Trophoblast cell (in vitro differentiated cells and primary cell): ENCODE results near the gene CCNF.

Source experiments
- DNase-seq, 2 donors: peaks; one replicate each; pipeline ENCODE4 v3.0.0-alpha.2; 2016
- H2AFZ ChIP-seq: 2 replicates; pipeline ENCODE4 v1.6.1; 2013; ENCODE audit warnings: low read length, moderate library complexity, mild to moderate bottlenecking; ENCODE audit not compliant: insufficient read depth, poor library complexity
- H2AK5ac ChIP-seq: 2 replicates; pipeline ENCODE4 v1.6.1; 2013; ENCODE audit warnings: mild to moderate bottlenecking, low read length
- H2BK120ac ChIP-seq: 2 replicates; pipeline ENCODE4 v1.6.1; 2013; ENCODE audit warnings: low read length, mild to moderate bottlenecking, moderate library complexity; ENCODE audit not compliant: insufficient read depth, poor library complexity
- H2BK12ac ChIP-seq: 2 replicates; pipeline ENCODE4 v1.6.1; 2013; ENCODE audit warnings: mild to moderate bottlenecking, low read length, moderate library complexity
- H2BK5ac ChIP-seq: 2 replicates; pipeline ENCODE4 v1.6.1; 2013; ENCODE audit warnings: low read length, low read depth, moderate library complexity, mild to moderate bottlenecking; ENCODE audit not compliant: poor library complexity
- H3K14ac ChIP-seq: 2 replicates; pipeline ENCODE4 v1.6.1; 2013; ENCODE audit warnings: mild to moderate bottlenecking, low read length
- H3K18ac ChIP-seq: 2 replicates; pipeline ENCODE4 v1.6.1; 2013; ENCODE audit warnings: mild to moderate bottlenecking, low read length
- H3K23ac ChIP-seq: 2 replicates; pipeline ENCODE4 v1.6.1; 2013; ENCODE audit warnings: low read length
- H3K27ac ChIP-seq: 2 replicates; pipeline ENCODE4 v1.5.1; 2013; ENCODE audit warnings: low read depth, mild to moderate bottlenecking, inconsistent platforms, low read length, moderate library complexity
- H3K27me3 ChIP-seq: 2 replicates; pipeline ENCODE4 v1.6.1; 2013; ENCODE audit warnings: inconsistent platforms, mild to moderate bottlenecking, low read length, moderate library complexity; ENCODE audit not compliant: insufficient read depth
- H3K36me3 ChIP-seq, 2 experiments: 1 replicate in 1 of 2; 2 replicates in 1 of 2; pipeline ENCODE4 v1.6.1; 2013; ENCODE audit warnings: low read length in 2 of 2, mild to moderate bottlenecking in 2 of 2, moderate library complexity in 1 of 2; ENCODE audit not compliant: insufficient read depth in 2 of 2, control insufficient read depth in 1 of 2
- H3K4ac ChIP-seq: 2 replicates; pipeline ENCODE4 v1.6.1; 2013; ENCODE audit warnings: low read depth, mild to moderate bottlenecking, low read length, moderate library complexity
- H3K4me1 ChIP-seq, 2 experiments: 1 replicate in 1 of 2; 2 replicates in 1 of 2; pipeline ENCODE4 v1.6.1; 2013; ENCODE audit warnings: low read length in 2 of 2, mild to moderate bottlenecking in 2 of 2, moderate library complexity in 1 of 2; ENCODE audit not compliant: insufficient read depth in 2 of 2, control insufficient read depth in 1 of 2
- H3K4me2 ChIP-seq: 2 replicates; pipeline ENCODE4 v1.6.1; 2013; ENCODE audit warnings: inconsistent platforms, mild to moderate bottlenecking, low read length, moderate library complexity
- H3K4me3 ChIP-seq: 2 replicates; pipeline ENCODE4 v1.5.1; 2013; ENCODE audit warnings: mild to moderate bottlenecking, low read depth, low read length, inconsistent platforms
- H3K79me1 ChIP-seq: one replicate; pipeline ENCODE4 v1.6.1; 2013; ENCODE audit warnings: low read length
- H3K79me2 ChIP-seq: 2 replicates; pipeline ENCODE4 v1.6.1; 2013; ENCODE audit warnings: low read length, mild to moderate bottlenecking; ENCODE audit not compliant: control insufficient read depth, insufficient read depth, poor library complexity
- H3K9ac ChIP-seq: 2 replicates; pipeline ENCODE4 v1.6.1; 2013; ENCODE audit warnings: mild to moderate bottlenecking, low read length
- H3K9me3 ChIP-seq: 2 replicates; pipeline ENCODE4 v1.6.1; 2013; ENCODE audit warnings: low read depth, mild to moderate bottlenecking, control low read depth, inconsistent platforms, low read length; ENCODE audit not compliant: insufficient read depth
- H4K12ac ChIP-seq: 2 replicates; pipeline ENCODE4 v1.6.1; 2013; ENCODE audit warnings: low read depth, mild to moderate bottlenecking, low read length, moderate library complexity
- H4K8ac ChIP-seq: 2 replicates; pipeline ENCODE4 v1.6.1; 2013; ENCODE audit warnings: low read depth, mild to moderate bottlenecking, low read length, moderate library complexity
- H4K91ac ChIP-seq: one replicate; pipeline ENCODE4 v1.6.1; 2013; ENCODE audit warnings: low read depth, mild to moderate bottlenecking, low read length, moderate library complexity
- WGBS: extraction: QIAGEN DNeasy Blood & Tissue Kit; methylation state at CpG from one replicate; pipeline ENCODE4 v1.1.7; 2013; ENCODE audit warnings: missing lambda C conversion rate; ENCODE audit not compliant: insufficient read length, insufficient coverage; ENCODE audit errors: extremely low coverage; 5-methylcytosine and 5-hydroxymethylcytosine counted together

The CCNF gene

GRCh38 chr16:2487903-2488531 lies 58.8 kb downstream of the CCNF start:
- Histone ChIP-seq H3K27me3 (no peaks in the 10 kb centered on the region), H2BK120ac (no peak overlapping the region), H3K4ac (no peak overlapping the region)

DNA sequence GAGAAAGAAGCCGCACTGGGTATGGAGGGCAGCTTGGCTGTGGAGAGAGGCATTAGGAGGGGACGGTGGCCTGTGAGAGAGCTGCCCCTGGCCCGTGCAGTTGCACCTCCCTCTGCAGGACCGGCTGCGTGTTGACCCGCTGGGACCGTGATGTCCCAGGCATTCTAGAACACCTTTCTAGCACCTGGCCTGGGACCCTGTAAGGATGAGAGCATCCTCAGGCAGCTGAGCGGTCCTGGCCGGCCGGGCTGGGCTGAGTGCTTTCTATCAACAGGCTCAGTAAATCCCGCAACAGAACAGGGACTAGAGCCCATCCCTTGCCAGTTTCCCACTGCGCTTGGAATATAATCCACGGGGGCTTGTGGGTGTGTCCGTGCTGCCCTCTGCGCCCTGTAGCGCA lies 60.3 kb downstream of the CCNF start:
- Histone ChIP-seq H3K4me1 (peaks cover 4 to 5% of the 10 kb centered on the region in 2 experiments), H3K23ac (no peak overlapping the region), H2AFZ (no peak overlapping the region), H3K9me3 (no peaks in the 10 kb centered on the region), H3K27me3 (no peaks in the 10 kb centered on the region), H3K14ac (no peak overlapping the region), H4K12ac (no peak overlapping the region), H2AK5ac (no peak overlapping the region), H3K4ac (no peak overlapping the region), H3K79me1 (no peaks in the 10 kb centered on the region), H3K27ac (no peak overlapping the region), H4K8ac (no peak overlapping the region), H2BK5ac (no peak overlapping the region), H2BK12ac (no peak overlapping the region), H3K4me3 (no peak overlapping the region), H3K36me3 (no peaks in the 10 kb centered on the region), H4K91ac (no peak overlapping the region), H3K18ac (no peak overlapping the region), H3K79me2 (no peaks in the 10 kb centered on the region), H3K9ac (no peak overlapping the region), H2BK120ac (no peak overlapping the region), H3K4me2 (no peak overlapping the region)
- no CpG with 5 or more reads among the region's 16 CpGs for WGBS
- DNase-seq, result no peak

More at GRCh38 chr16:2487903-2488531, 58.8 kb downstream of the CCNF start:
- Histone ChIP-seq H2AK5ac (no peak overlapping the region), H3K18ac (no peak overlapping the region), H3K4me2 (no peak overlapping the region), H3K36me3 (no peaks in the 10 kb centered on the region), H4K12ac (no peak overlapping the region), H3K27ac (no peak overlapping the region), H3K23ac (no peak overlapping the region), H3K79me2 (no peaks in the 10 kb centered on the region), H3K79me1 (no peaks in the 10 kb centered on the region), H3K4me3 (no peak overlapping the region), H2BK5ac (no peak overlapping the region), H4K91ac (no peak overlapping the region), H2BK12ac (no peak overlapping the region), H3K14ac (no peak overlapping the region), H3K9ac (no peak overlapping the region), H3K4me1 (peaks cover 4 to 5% of the 10 kb centered on the region in 2 experiments), H2AFZ (no peak overlapping the region), H4K8ac (no peak overlapping the region), H3K9me3 (no peaks in the 10 kb centered on the region)
- no peak for DNase-seq
- WGBS, result no CpG with 5 or more reads among the region's 15 CpGs

- Histone ChIP-seq H3K79me2 (no peaks in the 10 kb centered on the region), H4K91ac (no peak overlapping the region), H2BK5ac (no peak overlapping the region), H3K4me2 (no peak overlapping the region), H3K4ac (no peak overlapping the region), H3K4me3 (no peak overlapping the region), H3K18ac (no peak overlapping the region), H4K8ac (no peak overlapping the region), H3K9ac (no peak overlapping the region), H3K36me3 (no peaks in the 10 kb centered on the region), H4K12ac (no peak overlapping the region), H3K23ac (no peak overlapping the region), H2BK12ac (no peak overlapping the region), H3K14ac (no peak overlapping the region), H2AK5ac (no peak overlapping the region), H3K27ac (no peak overlapping the region), H3K4me1 (peaks cover 4 to 5% of the 10 kb centered on the region in 2 experiments), H3K27me3 (no peaks in the 10 kb centered on the region), H2AFZ (no peak overlapping the region), H3K79me1 (no peaks in the 10 kb centered on the region), H3K9me3 (no peaks in the 10 kb centered on the region), H2BK120ac (no peak overlapping the region)
- DNase-seq, result no peak
- WGBS, result no CpG with 5 or more reads among the region's 23 CpGs
Observed at GRCh38 chr16:2490190-2491105, 61.2 kb downstream of the CCNF start.

DNA sequence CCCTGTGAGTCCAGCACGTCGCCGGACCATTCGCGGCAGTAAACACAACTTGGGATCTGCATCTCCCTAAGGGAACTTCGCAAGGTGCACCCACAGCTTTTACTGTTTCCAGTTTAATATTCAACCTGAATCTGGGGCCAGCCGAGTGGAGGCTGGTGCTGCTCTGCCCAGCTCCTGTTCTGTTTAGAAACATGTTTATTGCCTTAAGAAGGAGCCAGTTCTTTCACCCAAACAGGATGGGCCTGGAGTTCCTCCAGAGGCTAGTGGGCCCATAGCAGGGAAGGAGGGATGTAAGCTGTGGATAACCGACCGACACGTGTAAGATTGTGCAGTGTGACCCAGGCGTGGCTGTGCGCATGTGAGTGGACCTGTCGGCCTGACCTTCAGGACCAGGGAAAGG lies 63.0 kb downstream of the CCNF start:
- no CpG with 5 or more reads among the region's 13 CpGs for WGBS
- DNase-seq, result no peak

More for the DNA sequence above, 63.0 kb downstream of the CCNF start:
- no peak overlapping the region for H3K14ac ChIP-seq
- H4K8ac ChIP-seq, result no peak overlapping the region
- no peak overlapping the region for H4K91ac ChIP-seq
- H3K79me1 ChIP-seq, result no peaks in the 10 kb centered on the region
- H3K9me3 ChIP-seq, result no peaks in the 10 kb centered on the region
- H3K18ac ChIP-seq, result no peak overlapping the region
- H2AFZ ChIP-seq, result no peak overlapping the region
- H3K27ac ChIP-seq, result no peak overlapping the region
- H3K9ac ChIP-seq, result no peak overlapping the region
- H4K12ac ChIP-seq, result no peak overlapping the region
- H2BK12ac ChIP-seq, result no peak overlapping the region
- peaks cover 4 to 7% of the 10 kb centered on the region in 2 experiments for H3K4me1 ChIP-seq
- no peak overlapping the region for H2BK5ac ChIP-seq
- peaks cover 9 to 14% of the 10 kb centered on the region in 2 experiments for H3K36me3 ChIP-seq
- H3K23ac ChIP-seq, result no peak overlapping the region
- H2BK120ac ChIP-seq, result no peak overlapping the region
- no peak overlapping the region for H2AK5ac ChIP-seq
- no peak overlapping the region for H3K4ac ChIP-seq
- H3K4me2 ChIP-seq, result no peak overlapping the region
- no peaks in the 10 kb centered on the region for H3K27me3 ChIP-seq
- no peak overlapping the region for H3K4me3 ChIP-seq
- H3K79me2 ChIP-seq, result no peaks in the 10 kb centered on the region
